OCI-LY1 (cell line): ENCODE results near the gene UQCR10.

ENCODE experiments used
- CTCF ChIP-seq: fragments of 200-600 bp; sonication (generic), shearing (Covaris generic); IDR thresholded peaks from 2 replicates; pipeline ENCODE4 v1.5.1; 2017; ENCODE audit warnings: mild to moderate bottlenecking, antibody characterized with exemption, low read length, moderate library complexity, mixed read lengths
- EZH2 ChIP-seq: fragments of 200-600 bp; sonication (generic), shearing (Covaris generic); IDR thresholded peaks from 2 replicates; pipeline ENCODE4 v1.8.0; 2017; ENCODE audit warnings: borderline replicate concordance, mixed run types, mild to moderate bottlenecking, antibody characterized with exemption, low read length, moderate library complexity, mixed read lengths

- TF ChIP-seq CTCF = no peak
- TF ChIP-seq EZH2 = no peak
These were observed 42.3 kb upstream of the UQCR10 start for GRCh38 chr22:29724843-29725242.
